ENCODE results near the gene LKAAEAR1. TPM values are rescaled to one million over a fixed set of nuclear protein-coding genes. Genes with fewer than 3 reads are reported as not detected.

Gene LKAAEAR1
- total RNA-seq, 2 donors from 2014 or later, result not detected

- intact Hi-C loops (cut with DNase I), result loop anchor here (5.0 to 10.0 kb wide), 2 partner anchors 80 to 87 kb away; no protein-coding TSS in a partner anchor
- no peak for DNase-seq (ENCODE audit: low spot score)
These were observed 48.9 kb downstream of the LKAAEAR1 start for GRCh38 chr20:64035066-64035932.

DNA sequence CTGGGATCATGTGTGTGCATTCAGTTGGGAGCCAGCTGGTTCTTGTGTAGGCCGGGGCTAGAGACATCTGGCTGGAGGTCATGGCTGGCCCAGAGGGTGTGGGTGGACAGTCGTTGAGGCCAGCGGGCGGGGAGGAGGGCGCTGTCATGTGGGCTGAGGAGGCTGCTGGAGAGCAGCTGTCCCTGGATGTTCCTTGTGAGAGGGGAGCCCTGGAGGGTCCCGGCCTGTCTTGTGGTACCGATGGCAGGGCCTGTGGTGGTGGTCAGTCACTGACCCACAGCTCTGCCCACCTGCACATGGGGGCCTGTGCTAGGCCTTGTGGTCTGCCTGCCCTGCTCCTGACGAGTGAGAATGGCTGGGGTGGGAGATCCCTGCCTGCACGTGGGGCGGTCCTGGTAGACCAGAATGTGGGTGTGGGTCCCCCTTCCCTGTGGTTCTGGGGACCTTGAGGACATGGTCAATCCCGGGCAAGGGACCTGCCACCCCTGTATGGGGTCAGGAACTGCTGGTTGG is 50.2 kb downstream of the LKAAEAR1 start:
- intact Hi-C loops (cut with DNase I), result loop anchor here in 1 of 2 donors (10.0 kb wide), 1 partner anchor 81 kb away; no protein-coding TSS in a partner anchor
- DNase-seq (ENCODE audit: low spot score), result no peak

Small RNA genes within 50 kb of the gene (microRNA-seq; reads per million reads assigned to microRNA genes)
- 0 to 0.97 reads per million in 2 donors for gene MIR6813 (ENCODE audit: borderline microRNAs expressed in 2 of 2)

Other genes with a start within 250 kb of the LKAAEAR1 start
- gene ABHD16B, start 222.9 kb downstream of the LKAAEAR1 start, total RNA-seq, result not detected
- gene TPD52L2, start 219.1 kb downstream of the LKAAEAR1 start, total RNA-seq, result 100 to 1,000 TPM; 113 to 132 TPM
- gene DNAJC5, start 189.3 kb downstream of the LKAAEAR1 start, total RNA-seq, result 10 to 100 TPM; 31.1 to 31.7 TPM
- gene UCKL1, start 128.0 kb downstream of the LKAAEAR1 start, total RNA-seq, result 10 to 100 TPM; 20.8 to 22.0 TPM
- 10 to 100 TPM in 1 of 2 donors, 1 to 10 TPM in 1; 9.4 to 11.2 TPM for gene ZNF512B, start 114.5 kb downstream of the LKAAEAR1 start, total RNA-seq
- 1 to 10 TPM; 1.1 to 1.5 TPM for gene SAMD10, start 104.8 kb downstream of the LKAAEAR1 start, total RNA-seq
- gene PRPF6, start 103.3 kb downstream of the LKAAEAR1 start, total RNA-seq, result 10 to 100 TPM; 44.3 to 44.8 TPM
- gene C20orf204, start 48.2 kb downstream of the LKAAEAR1 start, total RNA-seq, result under 1 TPM; 0.76 to 0.83 TPM
- 10 to 100 TPM; 40.8 to 47.6 TPM for gene SOX18, start 34.8 kb downstream of the LKAAEAR1 start, total RNA-seq
- 10 to 100 TPM; 39.5 to 41.3 TPM for gene TCEA2, start 21.2 kb downstream of the LKAAEAR1 start, total RNA-seq
- 10 to 100 TPM; 18.0 to 19.1 TPM for gene RGS19, start 4.9 kb downstream of the LKAAEAR1 start, total RNA-seq
- 1 to 10 TPM in 1 of 2 donors, under 1 TPM in 1; 0.76 to 1.4 TPM for gene OPRL1, start 4.3 kb downstream of the LKAAEAR1 start, total RNA-seq
- not detected for gene NPBWR2, start 23.2 kb upstream of the LKAAEAR1 start, total RNA-seq
- not detected for gene MYT1, start 80.1 kb upstream of the LKAAEAR1 start, total RNA-seq
- gene PCMTD2, start 171.3 kb upstream of the LKAAEAR1 start, total RNA-seq, result 10 to 100 TPM; 25.1 to 27.0 TPM